Gastrocnemius medialis (tissue), 4 donors: ENCODE data around the gene DGCR8.

Experiments
- CTCF ChIP-seq, 5 experiments: fragments of 450-650 bp in 3 of 5; fragments of 200-600 bp in 2 of 5; sonication (generic) in 2 of 5; IDR thresholded peaks in 4 of 5; conservative IDR thresholded peaks in 1 of 5; 1 replicate in 4 of 5; 2 replicates in 1 of 5; pipeline ENCODE4 v1.5.1; 2016 to 2019; ENCODE audit warnings: antibody characterized with exemption in 5 of 5, mild to moderate bottlenecking in 3 of 5, moderate library complexity in 3 of 5
- POLR2A ChIP-seq, 2 donors: fragments of 450-650 bp; IDR thresholded peaks; one replicate each; pipeline ENCODE4 v1.6.1; 2017; ENCODE audit warnings: antibody characterized with exemption in 2 of 2, mild to moderate bottlenecking in 2 of 2, moderate library complexity in 2 of 2

GRCh38 chr22:20086763-20087162, 6.7 kb downstream of the DGCR8 start:
- TF ChIP-seq POLR2A (IDR thresholded peaks at IDR 0.05) (no peak), CTCF (IDR thresholded peaks at IDR 0.05 in 4 of 5, conservative IDR thresholded peaks at IDR 0.05 in 1 of 5) (no peak)
